ENCODE data around the gene XPO1.

DNA sequence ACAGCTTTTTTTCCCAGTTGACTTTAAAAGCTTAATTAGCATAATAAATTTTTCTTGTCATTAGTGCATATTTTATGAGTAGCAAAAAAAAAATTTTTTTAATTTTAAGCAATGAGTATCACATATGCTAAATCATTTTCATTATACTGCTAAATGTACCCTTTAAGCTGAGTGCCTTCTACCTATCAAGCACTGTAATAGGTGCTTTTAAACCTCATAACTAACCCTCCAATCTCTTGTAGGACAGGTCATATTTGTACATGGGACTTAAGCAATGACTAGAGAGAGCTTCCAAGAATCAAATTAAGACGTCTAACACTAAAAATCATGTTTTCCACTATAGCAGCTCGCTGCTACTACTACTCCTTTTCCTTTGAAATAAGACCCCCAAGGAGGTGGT lies 7.4 kb downstream of the XPO1 start:
- TF ChIP-seq, protein P1, sequence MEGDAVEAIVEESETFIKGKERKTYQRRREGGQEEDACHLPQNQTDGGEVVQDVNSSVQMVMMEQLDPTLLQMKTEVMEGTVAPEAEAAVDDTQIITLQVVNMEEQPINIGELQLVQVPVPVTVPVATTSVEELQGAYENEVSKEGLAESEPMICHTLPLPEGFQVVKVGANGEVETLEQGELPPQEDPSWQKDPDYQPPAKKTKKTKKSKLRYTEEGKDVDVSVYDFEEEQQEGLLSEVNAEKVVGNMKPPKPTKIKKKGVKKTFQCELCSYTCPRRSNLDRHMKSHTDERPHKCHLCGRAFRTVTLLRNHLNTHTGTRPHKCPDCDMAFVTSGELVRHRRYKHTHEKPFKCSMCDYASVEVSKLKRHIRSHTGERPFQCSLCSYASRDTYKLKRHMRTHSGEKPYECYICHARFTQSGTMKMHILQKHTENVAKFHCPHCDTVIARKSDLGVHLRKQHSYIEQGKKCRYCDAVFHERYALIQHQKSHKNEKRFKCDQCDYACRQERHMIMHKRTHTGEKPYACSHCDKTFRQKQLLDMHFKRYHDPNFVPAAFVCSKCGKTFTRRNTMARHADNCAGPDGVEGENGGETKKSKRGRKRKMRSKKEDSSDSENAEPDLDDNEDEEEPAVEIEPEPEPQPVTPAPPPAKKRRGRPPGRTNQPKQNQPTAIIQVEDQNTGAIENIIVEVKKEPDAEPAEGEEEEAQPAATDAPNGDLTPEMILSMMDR (IDR thresholded peaks at IDR 0.05): no peak
- no peak for TF ChIP-seq POLR2A (IDR thresholded peaks at IDR 0.05)
